ENCODE measurements around the gene FJX1. TPM values are rescaled to one million over a fixed set of nuclear protein-coding genes. Genes with fewer than 3 reads are reported as not detected.
"Not testable (repeated sequence)": the region's sequence is repeated elsewhere in the genome, so short reads cannot be mapped to it uniquely, and the experiment has no call there.

The FJX1 gene
- polyA plus RNA-seq, 3 donors = 17.6 to 25.3 (median 19.5) TPM

DNA sequence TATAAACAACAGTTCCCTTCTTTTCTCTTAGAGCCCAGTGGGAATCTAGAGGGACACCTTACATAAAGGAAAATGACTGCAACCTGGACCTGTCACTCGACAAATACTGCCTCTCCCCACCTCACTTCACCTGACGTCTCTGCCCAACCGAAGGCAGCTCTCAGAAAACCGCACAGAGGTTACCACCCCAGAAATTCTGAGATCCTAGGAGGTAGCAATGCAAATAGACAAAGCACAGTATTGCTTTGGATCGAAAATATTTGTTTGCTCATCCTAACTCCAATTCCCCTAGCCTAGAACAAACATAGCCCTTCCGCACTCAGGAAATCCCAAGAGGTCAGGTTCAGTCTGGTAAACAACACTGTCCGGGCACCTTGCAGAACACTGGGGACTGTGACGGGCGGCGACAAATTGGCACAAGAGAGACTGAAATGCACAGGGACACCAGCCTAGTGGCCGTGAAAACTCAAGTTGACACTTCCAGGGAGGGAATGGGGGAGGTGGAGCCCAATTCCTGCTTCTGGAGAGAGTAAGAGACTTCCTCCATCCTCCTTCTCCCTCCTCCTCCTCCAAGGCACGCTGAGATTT, 43.9 kb downstream of the FJX1 start:
- DNase-seq = no peak

DNA sequence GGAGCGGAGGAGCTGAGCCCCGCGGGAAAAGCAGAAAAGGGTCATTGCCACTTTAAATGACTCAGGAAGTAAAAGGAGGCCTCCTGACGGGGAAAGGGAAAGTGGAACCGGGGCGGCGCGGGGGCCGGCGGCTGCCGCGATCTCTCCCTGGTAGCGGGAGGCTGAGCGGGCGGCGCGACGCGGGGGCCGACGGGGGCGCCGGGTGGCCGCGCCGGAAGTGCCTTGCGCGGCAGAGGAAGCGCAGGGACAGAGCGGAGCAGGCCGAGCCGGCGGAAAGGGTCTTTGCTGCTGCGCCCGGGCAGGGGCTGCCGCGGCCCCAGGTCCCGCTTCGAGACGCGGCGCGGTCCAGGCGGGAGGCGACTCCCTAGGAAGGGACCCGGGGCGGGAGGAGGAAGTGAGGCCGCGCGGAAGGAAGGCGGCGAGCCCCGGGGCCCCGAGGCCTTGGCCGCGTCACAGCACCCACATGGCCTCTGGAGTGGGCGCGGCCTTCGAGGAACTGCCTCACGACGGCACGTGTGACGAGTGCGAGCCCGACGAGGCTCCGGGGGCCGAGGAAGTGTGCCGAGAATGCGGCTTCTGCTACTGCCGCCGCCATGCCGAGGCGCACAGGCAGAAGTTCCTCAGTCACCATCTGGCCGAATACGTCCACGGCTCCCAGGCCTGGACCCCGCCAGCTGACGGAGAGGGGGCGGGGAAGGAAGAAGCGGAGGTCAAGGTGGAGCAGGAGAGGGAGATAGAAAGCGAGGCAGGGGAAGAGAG, 44.6 kb downstream of the FJX1 start, which contains the start of gene TRIM44:
Gene TRIM44 (plus strand): TSS at position 127 of the 759 bp plus-strand sequence. CDS start 337 bp downstream, at position 464.
- DNase-seq = peak; percentile 87

GRCh38 chr11:35663408-35663702, 45.1 kb downstream of the FJX1 start:
- DNase-seq = no peak

GRCh38 chr11:35664977-35665441, 46.7 kb downstream of the FJX1 start:
- DNase-seq = peak; percentile 9

GRCh38 chr11:35667257-35667656, 49.0 kb downstream of the FJX1 start:
- DNase-seq = no peak

DNA sequence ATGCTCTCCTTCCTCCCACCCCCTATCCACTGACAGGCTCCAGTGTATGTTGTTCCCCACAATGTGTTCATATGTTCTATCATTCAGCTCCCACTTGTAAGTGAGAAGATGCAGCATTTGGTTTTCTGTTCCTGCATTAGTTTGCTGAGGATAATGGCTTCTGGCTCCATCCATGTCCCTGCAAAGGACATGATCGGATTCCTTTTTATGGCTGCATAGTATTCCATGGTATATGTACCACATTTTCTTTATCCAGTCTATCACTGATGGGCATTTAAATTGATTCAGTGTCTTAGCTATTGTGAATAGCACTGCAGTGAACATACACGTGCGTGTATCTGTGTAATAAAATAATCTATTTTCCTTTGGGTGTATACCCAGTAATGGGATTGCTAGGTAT, 50.1 kb downstream of the FJX1 start:
- not testable (repeated sequence) for DNase-seq

Other genes with a start within 250 kb of the FJX1 start
- gene SLC1A2, start 198.9 kb upstream of the FJX1 start, polyA plus RNA-seq (ENCODE audit: insufficient read length in 3 of 3) = under 1 TPM; 0.44 to 0.61 (median 0.52) TPM
- gene PAMR1, start 92.8 kb upstream of the FJX1 start, polyA plus RNA-seq (ENCODE audit: insufficient read length in 3 of 3) = 1 to 10 TPM; 3.8 to 9.4 (median 5.9) TPM
- 100 to 1,000 TPM in 1 of 3 donors, 10 to 100 TPM in 2; 85.2 to 100 (median 91.3) TPM for gene TRIM44, start 44.3 kb downstream of the FJX1 start, polyA plus RNA-seq (ENCODE audit: insufficient read length in 3 of 3)